C4-2B (cell line): ENCODE data around the gene CXCR6.

Experiments
- CTCF ChIP-seq: fragments of 450-650 bp; conservative IDR thresholded peaks from 2 replicates; pipeline ENCODE4 v1.5.1; 2017; ENCODE audit warnings: mild to moderate bottlenecking
- ZFX ChIP-seq: fragments of 450-650 bp; IDR thresholded peaks from 2 replicates; pipeline ENCODE4 v1.6.1; 2017

- TF ChIP-seq CTCF, result no peak
- no peak for TF ChIP-seq ZFX
Measured at GRCh38 chr3:45972534-45973402, 29.5 kb downstream of the CXCR6 start.
